CD4-positive, alpha-beta T cell treated with Interferon gamma for 1 hour (primary cell): Measurements from ENCODE around the gene PLCB4.

Source experiments
- DNase-seq: peaks from one replicate; pipeline ENCODE4 v3.0.0-alpha.2; 2020

PLCB4 gene

DNA sequence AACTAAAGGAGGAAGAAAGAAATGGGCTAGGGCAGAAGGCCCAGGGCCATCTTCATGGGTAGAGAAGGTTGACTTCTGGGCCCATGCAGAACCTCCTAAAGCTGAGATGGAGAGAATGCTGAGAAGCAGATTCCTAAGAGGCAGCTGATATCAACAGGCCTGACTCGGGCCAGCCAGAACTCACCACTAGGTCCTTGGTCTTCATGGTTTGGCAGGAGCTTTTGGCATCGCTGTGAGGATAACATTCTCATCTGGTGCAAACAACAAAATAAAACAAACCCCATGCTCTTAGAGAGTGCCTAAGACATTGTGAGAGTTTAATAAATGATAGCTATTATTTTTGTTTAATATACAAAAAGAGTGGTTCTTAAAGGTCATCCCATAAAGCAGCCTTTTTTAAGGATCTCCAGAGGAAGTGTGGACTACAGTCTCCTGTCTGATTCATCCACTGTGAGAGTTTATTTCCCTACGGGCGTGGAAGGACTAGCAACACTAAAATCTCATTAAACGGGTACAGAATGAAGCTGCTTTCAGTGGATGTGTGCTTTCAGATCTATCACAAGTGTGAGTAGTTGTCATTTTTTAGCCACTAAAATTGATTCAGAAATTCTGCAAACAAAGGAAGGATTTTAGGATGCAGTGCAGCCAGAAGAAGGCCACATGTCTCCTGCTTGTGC is 160.0 kb downstream of the PLCB4 start:
- DNase-seq: no peak

DNA sequence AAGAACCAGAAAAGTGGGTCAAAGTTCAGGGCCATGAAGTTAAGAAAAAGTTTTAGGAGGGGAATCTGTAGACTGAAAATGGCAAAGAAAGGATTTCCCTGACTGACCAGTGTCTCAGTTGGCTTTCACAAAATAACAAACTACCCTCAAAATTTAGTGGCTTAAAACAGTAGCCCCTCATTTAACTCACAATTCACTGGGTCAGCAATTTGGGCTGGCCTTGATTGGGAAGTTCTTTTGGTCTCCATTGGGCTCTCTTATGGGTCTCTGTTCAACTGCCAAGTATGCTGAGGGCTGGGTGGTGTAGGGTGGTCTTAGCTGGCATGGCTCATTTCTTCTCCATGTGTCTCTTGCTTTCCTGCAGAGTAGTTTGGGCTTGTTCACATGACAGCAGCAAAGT is 161.5 kb downstream of the PLCB4 start:
- DNase-seq: no peak

DNA sequence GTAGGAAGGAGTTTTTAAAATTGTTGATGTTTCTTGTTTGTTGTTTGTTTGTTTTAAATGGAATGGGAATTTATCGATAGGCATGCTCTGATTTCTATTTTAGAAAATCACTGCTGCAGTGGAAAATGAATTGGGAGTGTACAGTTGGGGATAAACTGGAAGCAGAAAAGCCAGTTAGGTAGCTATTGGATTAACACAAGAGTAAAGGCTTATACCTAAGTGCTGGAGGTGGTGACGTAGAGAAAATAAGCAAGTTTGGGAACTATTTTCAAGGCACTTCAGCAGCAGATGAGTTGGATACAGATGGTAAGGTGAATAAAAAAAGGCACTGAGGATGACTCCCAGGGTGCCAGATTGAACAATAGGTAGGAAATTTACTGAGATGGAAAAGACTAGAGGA is 164.9 kb downstream of the PLCB4 start:
- no peak for DNase-seq

DNA sequence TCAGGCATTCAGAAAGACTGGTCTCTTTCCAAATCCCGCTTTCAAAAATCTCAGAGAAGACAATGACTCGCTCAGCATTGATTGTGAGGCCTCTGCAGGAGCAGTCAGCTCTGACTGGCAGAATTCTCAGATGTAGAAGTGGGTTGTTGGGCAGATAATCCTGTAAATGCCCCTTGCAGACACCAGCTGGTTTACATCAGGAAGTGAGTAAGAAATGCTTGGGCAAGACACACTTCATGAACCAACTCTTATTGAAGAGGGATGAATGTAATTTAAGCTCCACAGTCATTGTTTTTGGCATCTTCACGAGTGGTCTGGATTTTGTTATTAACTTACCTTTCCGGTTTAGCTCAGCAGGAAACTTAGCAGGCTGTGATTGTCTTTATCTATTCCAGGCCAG is 166.6 kb downstream of the PLCB4 start:
- DNase-seq: no peak

DNA sequence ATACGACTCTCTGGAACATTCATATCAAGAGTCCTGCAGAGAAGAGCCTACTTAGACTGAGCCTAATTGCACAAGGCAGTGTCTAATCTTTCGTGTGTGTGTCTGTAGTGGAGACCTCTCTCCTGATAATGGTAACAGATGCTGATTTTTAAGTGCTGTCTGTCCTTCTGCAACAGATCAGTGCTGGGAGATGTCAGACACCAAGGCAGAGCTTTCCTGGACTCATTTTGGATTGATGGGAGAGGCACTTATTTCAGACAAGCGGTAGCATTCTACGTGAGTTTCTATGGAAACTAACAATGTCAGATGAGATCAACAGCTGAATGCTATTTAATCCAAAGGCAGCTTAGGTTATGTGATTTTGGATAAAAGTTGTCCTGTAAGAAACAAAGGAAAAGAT is 167.6 kb downstream of the PLCB4 start:
- DNase-seq: no peak

DNA sequence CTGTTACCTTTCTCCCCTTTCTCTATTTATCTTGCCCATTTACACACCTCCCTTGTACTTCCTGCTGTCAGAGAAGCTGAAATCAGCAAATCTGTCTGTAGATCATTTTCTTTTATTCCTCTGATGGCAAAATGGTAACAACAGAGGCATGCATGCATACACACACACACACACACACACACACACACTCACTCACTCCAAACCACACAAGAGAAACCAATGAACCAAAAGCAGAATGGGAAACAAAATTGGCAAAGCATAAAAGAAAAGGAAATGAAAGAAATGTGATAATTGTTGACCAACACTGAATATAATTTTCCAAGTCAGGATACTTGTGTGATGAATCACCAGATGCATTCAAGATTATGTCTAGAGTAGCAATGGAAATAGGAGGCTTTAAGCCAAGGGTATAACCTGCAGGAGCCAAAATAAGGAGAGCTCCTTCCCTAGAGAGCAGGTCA is 172.4 kb downstream of the PLCB4 start:
- DNase-seq: no peak

DNA sequence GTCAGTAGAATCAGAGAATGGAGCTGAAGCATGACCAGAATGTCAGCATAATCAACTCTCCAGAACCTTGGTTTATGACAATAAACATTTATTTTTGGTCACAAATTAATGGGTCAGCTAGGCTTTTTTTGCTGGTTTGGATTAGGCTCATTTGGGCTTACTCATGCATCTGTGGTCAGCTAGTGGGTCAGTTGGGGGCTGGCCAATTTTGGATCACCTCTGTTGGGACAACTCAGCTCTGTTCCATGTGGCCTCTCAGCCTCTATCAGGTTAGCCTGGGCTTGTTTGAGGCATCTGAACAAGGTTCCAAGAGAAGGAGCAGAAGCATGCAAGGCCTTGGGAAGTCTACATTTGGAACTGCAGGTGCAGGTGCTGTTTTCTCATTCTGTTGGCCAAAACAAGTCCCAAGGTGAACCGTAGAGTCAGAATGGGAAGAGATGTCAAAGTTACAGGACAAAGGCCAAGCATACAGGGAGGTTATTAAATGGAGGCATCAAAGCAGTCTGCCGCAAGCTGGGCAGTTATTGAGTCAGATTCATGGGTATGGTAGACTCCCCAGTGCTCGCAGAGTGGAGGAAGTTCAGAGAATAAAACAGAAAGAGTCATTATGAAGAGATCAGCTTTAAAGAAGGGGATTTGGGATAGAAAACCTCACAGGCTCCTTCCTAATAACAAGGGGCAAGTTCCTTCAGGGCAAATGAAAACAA is 173.0 kb downstream of the PLCB4 start:
- DNase-seq: no peak

DNA sequence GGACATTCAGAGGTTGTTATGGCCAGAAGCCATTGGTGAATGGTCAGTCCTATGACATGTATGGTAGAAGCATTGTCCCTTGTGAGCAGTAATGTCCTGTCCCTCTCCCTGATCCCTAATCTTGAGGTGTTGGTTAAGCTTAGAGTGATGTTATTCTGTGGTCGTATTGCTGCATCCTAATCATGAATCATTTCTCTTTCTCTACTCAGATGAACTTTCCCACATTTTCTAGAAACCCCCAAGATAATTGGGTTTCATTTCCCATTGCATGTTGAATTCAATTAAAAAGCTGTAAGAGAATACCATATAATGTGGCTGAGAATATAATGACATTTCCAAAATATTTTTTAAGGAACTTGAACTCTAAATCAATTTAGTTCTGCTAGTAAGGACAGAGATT is 175.1 kb downstream of the PLCB4 start:
- DNase-seq: no peak

DNA sequence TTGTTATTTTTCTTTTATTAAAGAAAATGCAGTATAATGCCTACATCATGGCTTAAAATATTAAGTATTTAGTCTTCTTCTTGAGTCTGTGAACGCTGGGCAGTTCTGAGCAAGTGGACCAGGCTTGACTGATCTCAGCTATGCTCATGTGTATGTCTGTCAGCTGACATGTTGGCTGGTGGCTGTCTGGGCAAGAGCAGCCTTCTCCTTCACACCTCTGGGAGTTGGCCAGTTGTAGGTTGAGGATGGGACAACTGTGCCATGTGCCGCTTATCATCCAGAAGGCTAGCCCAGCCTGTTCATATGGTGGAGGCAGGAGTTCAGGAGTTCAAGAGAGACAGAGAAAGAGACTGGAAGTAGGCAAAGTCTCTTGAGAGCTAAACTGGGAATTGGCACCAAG is 175.9 kb downstream of the PLCB4 start:
- DNase-seq: no peak

DNA sequence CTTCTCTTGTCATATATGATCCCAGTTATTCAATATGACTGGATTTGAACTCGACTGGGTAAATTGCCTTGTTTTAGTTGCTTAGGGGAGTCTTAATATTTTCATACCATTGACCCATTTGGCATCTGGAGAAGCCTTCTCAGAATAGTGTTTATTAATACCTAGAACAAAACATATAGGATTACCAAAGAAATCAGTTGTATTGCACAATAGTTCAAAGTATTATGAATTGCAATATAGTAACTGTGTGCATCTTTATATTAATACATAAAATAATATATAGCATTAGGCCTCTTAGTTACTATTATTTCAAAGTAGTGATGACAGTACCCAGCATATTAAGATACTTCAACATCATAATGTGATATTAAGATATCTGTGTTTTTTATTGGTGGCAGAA is 177.8 kb downstream of the PLCB4 start:
- DNase-seq: no peak

DNA sequence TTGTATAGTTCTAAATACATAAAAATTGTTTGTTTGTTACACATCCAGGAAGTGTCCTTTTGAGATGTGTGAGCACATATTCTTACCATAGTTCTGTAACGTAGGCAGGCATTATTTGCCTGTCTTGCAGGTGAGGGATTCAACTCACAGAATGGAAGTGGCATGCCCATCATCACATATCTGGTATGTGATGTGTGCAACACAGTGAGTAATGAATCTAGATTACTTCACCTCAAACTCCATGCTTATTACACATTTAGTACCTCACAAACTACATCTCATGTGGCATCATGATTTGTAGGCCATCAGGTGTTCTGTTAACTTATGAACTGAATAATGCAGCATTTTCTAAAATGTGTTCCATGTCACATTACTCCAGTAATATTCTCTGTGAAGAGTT is 181.6 kb downstream of the PLCB4 start:
- no peak for DNase-seq

DNA sequence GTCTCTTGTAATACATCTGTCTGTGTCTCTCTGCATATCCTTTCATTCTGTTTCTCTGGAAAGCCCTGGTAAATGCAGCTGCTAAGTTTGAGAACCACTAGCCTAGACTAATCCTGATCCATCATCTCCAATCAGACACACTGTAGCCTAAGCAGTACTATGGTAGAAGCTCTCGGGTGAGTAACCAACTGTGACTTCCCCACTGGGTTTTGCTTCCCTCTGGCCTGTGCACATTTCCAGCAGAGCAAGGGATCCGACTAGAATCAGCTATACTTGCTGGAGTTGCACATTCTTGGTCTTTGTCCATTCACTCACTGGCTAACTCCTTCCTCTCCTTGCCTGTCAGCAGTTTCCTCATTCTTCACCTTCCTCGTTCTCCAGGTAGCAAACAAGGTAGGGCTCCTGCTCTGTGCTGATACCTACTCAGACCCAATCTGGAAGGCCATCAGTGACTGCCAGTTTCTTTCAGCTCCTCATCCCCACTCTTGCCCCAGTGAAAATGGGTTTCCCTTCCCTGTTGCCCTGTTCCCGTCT is 184.2 kb downstream of the PLCB4 start:
- DNase-seq: no peak

DNA sequence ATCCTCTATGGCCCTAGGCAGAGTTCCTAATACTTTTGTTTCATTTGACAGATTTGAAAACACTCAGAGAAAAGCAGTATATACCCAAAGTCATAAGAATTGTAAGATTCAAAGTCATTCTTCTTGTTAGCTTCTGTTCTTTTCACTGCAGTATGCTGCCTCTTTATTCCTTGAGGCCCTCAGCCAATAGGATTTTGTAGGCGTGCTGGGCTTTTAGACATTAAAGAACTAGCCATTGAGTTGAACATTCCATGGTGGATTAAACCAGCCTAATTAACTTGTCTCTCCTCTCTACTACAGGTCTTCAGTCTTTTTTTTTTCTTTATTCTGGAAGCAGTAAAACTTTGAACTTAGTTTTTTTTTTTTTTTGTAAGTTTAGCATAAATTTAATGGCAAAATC is 186.3 kb downstream of the PLCB4 start:
- DNase-seq: no peak

DNA sequence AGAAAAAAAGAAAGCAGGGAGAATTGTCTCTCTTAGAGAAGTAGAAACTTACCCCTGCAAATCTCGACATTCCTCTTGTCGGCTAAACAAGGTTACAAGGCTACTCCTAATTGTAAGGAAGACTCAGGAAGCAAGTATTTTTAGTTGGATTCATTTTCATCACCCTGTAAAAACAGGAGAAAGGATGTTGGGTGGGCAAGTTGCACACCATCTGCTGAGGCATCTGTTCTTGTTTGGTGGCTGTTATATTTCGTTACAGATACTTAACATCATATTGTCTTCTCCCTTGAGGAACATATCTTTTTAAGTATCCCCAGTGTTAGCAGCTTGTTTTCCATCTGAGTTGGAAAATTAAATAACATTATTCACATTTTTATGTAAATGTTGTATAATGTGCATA is 187.5 kb downstream of the PLCB4 start:
- no peak for DNase-seq

DNA sequence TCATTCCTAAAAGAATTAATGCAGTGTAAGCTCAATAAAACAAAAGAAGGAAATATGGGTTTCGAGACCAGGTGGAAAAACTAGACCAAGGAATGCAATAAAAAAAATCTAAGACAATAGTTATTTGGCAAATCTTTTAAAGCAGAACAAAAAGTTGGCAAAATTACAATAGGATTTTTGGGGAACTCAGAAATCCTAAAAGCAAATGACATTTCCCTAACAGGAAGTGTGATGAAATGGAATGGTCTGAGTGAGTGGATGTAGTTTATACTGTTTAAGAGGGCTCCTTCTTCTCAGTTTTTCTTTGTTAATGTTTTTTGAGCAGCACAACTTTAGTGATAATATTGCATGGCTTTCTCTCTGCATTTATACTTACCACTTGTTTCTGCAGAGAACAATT is 190.0 kb downstream of the PLCB4 start:
- no peak for DNase-seq

DNA sequence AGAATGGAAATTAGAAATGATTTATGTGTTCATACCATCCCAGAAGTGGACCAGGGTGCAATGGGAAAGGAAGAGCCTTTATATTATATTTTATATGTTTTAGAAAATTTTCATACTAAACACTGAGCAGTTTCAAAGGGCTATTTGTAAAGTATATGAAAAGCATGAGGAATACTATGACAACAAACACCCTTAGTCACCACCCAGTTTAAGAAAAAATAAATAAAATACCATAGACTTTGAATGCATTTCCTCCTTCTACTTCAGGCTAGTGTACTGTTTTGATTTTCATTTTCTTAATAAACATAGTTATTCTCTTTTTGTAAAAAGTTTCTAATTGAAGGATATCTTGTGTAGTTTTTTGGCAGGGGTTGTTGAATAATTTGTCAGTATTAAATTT is 191.1 kb downstream of the PLCB4 start:
- DNase-seq: no peak

DNA sequence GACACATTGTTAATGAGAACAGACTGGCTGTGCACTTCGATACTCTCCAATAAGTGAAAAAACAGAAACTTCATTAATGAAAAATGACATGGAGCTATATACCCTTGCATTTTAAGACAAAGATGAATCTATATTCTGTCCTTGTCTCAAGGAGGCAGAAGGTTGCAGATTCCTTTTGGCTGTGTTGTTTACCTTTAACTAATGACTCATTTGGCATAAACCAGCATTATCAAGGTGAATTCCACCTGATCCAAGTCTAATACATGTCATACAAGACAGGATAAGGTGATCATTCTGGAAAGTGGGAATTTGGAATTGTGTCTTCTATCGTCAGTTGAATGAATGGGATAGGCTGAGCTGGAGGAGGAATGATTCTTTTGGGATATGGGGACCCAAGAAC is 192.9 kb downstream of the PLCB4 start:
- no peak for DNase-seq

DNA sequence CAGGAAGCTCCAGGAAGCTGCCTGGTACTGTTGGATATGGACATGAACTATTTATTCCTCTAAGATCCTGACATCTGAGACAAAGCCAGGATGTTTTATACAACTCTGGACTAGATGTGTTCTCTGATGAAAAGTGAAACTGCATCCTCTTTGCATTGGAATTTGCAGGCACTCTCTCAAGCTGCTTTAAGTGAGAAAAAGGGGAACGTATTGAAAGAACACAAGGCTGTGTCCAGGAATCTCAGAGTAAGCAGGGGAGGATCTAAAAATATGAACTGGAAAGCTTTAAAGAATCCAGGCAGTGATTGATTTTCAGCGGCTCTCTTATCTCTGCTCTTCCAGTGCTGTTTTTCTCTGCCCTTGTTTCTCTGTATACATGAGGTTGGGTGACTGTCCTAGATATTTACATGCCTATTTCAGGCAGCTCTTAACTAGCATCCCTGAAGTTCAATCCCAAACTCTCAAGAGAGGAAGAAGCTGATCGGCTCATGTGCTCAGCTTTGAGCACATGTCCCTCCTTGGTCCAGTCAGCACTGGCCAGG is 193.8 kb downstream of the PLCB4 start:
- no peak for DNase-seq

DNA sequence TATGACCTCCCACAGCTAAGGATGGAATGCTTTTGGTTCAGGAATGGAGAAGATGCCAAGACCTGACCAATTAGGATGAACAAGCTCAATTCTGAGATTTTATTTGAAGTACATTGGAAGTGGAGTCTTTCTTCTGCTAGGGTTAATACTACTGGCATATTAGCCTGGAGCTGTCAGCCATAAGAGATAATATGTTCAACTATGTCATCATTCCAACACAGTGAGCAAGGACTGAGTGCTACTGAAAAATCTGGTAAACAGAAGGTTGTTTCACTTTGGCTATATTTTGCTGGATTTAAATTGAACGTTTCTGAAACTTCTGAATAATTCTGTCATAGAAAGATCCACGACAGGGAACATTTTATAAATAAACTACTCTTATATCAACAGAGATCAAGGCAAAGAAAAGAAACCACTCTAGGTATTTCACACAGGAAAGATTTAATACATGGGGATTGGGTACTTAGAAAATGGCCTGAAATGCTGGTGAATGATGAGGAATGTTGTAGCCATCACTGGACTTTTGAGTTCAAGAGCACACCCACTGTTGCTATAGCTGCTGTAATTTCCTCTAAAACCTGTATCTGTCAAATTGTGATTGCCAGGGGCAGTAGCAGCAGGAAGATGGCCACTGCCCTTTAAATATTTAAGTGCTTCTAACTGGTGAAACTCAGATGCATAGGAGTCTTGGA is 200.5 kb downstream of the PLCB4 start:
- DNase-seq: no peak

DNA sequence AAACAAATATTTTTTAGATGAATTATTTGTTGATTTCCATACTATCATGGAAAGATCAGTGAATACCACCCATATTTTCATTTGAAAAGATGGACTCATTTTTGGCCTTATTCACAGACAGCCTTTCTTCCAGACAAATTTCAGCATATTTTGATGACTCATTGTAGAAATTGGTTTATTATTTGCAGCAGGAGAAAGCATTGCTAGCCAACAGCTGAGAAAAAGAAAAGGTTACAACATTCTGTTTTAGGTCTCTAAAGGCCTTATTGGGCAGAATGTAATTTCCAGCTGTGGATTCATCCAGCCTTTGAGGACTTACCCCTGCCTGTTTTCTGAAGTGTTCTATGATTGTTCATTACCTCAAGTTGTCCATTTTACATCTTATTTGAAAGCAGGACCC is 201.9 kb downstream of the PLCB4 start:
- DNase-seq: no peak

DNA sequence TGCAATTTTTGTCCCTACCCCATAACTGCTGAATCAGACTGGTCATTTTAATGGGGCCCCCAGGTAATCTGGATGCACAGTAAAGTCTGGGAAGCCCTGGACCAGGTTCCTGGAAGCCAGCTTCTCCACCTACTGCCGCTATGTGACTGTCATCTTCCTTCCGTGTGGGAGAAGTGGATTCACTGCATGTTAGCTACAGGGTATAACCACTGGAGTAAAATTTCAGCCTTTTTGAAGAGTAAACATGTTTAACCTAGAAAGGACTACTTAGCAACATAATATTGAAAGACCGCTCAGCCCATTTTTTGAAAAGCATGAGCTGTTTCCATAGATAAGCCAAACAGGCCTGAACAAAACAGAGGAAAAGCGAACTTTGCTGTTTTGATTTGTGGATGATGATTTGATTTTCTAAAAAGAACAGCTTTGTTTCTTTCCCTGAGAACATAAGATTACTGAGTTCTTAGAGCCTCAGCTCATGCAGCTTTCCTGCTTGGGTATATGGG is 208.1 kb downstream of the PLCB4 start:
- no peak for DNase-seq

DNA sequence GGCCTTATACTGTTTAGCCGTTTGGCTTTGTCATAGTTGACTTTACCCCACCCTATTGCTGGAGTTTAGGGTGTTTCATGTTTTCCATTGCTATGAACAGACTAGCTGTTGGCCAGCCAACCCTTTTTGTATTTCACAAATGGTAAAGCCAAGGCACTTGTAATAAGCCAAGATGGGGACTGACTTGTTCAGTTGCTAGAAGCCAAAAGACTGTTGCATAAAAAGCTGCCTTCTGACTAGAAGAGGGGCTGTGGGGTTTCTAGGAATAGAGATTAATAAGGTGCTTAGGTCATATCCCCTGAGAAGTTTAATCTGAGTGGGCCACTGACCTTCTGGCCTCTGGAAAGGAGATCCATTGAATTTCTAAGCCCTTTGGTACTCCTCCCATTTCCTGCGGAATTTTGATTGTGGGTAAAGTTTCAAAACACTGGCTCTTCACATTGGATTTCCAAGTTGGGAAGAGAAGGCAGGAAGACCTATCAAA is 211.1 kb downstream of the PLCB4 start:
- DNase-seq: no peak

DNA sequence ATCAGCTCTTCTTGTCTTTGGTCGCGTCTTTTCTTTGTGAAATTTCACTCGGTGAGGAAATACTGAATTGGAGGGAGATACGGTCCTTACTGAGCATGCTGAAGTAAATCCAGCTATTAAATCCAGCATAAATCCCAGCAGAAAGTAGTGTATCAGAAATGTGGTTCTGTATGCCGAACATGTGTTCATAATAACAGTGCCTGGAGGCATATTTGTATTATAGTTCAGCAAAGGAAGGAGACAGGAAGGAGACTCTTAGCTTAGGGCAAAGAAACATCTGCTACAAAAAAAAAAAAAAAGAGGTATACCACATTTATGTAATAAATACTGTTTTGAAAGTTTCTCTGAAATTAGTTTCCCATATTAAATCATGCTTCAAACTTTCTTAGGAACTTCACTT is 211.8 kb downstream of the PLCB4 start:
- no peak for DNase-seq
